Measurements from ENCODE around the gene FXYD5. TPM values are rescaled to one million over a fixed set of nuclear protein-coding genes. Genes with fewer than 3 reads are reported as not detected.

FXYD5 gene
- total RNA-seq, 1 experiment from 2014 or later: 33.6 TPM

DNA sequence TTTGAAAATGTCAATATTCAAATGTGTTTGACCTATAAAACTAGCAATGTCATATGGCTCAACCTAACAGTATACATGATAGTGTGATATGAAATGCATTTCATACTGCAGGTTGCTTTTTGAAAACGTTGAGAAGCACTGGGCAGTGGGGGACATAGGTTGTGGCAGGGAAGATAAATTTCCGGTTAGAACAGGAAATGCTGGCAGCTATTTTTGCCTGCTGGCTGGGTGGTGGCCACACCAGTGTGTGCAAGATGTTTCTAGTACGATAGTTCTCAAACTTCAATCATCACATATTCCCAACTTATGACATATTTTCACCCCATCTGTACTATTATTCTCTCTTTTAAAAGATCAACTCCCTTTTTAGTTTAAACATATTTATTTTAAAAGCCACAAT, 17.2 kb downstream of the FXYD5 start:
- no peaks in the 10 kb centered on the region for H3K27me3 ChIP-seq (ENCODE audit: control insufficient read depth, insufficient read depth, low read length)
- ChIA-PET CTCF (interaction anchor here (1.0 kb wide), 1 partner anchor 36 kb away, joined by 3 read pairs; no protein-coding TSS in a partner anchor), POLR2A (no interaction called here)
- H3K4me3 ChIP-seq (ENCODE audit: low read depth in 2 of 2, low read length in 2 of 2): no peak overlapping the region
- no peak for DNase-seq (ENCODE audit: low read depth, low spot score)
- H3K27ac ChIP-seq (ENCODE audit: low read length): no peak overlapping the region
- BruUV-seq (replicated peaks): no TSS peak
- H3K9me3 ChIP-seq (ENCODE audit: control insufficient read depth, insufficient read depth, low read depth, low read length): peaks cover 4% of the 10 kb centered on the region; the same call in 1 of the 2 replicates
- no peaks in the 10 kb centered on the region for H3K36me3 ChIP-seq (ENCODE audit: control insufficient read depth, insufficient read depth, low read length)
- intact Hi-C loops (cut with micrococcal nuclease; ENCODE audit: unreplicated experiment): no loop called here
- no peak for TF ChIP-seq TCF7L2 (IDR thresholded peaks at IDR 0.05; ENCODE audit: low read depth, low read length)
- no peak for TF ChIP-seq REST (IDR thresholded peaks at IDR 0.05; ENCODE audit: insufficient read depth in 1 of 2, low read depth in 2 of 2, low read length in 1 of 2)
- no peak for TF ChIP-seq SIN3A (IDR thresholded peaks at IDR 0.05; ENCODE audit: borderline replicate concordance, insufficient read depth, low read depth, low read length)
- no peak for TF ChIP-seq POLR2AphosphoS5 (IDR thresholded peaks at IDR 0.05; ENCODE audit: low read depth, low read length)
- TF ChIP-seq CTCF (IDR thresholded peaks at IDR 0.05): no peak
- no peaks in the 10 kb centered on the region for H3K4me1 ChIP-seq (ENCODE audit: control insufficient read depth, insufficient read depth, low read length)
- ATAC-seq: no peak
- in situ Hi-C loops (cut with HindIII; ENCODE audit: low pct_unique_long_range_greater_than_20kb, low sequenced_read_pairs): no loop called here

GRCh38 chr19:35174226-35174625, 19.7 kb downstream of the FXYD5 start:
- CTCF ChIA-PET: no interaction called here
- DNase-seq (ENCODE audit: low read depth, low spot score) (no peak), ATAC-seq (no peak)
- in situ Hi-C loops (cut with HindIII; ENCODE audit: low pct_unique_long_range_greater_than_20kb, low sequenced_read_pairs) (no loop called here), intact Hi-C loops (cut with micrococcal nuclease; ENCODE audit: unreplicated experiment) (no loop called here)
- Histone ChIP-seq H3K4me3 (ENCODE audit: low read depth in 2 of 2, low read length in 2 of 2) (no peak overlapping the region), H3K27me3 (ENCODE audit: control insufficient read depth, insufficient read depth, low read length) (0 out of 2 replicates have a peak, but pooled peaks cover 2% of the 10 kb centered on the region), H3K36me3 (ENCODE audit: control insufficient read depth, insufficient read depth, low read length) (no peaks in the 10 kb centered on the region), H3K27ac (ENCODE audit: low read length) (no peak overlapping the region), H3K9me3 (ENCODE audit: control insufficient read depth, insufficient read depth, low read depth, low read length) (no peaks in the 10 kb centered on the region), H3K4me1 (ENCODE audit: control insufficient read depth, insufficient read depth, low read length) (no peaks in the 10 kb centered on the region)
- POLR2A ChIA-PET: no interaction called here
- TF ChIP-seq REST (IDR thresholded peaks at IDR 0.05; ENCODE audit: insufficient read depth in 1 of 2, low read depth in 2 of 2, low read length in 1 of 2): no peak
- no peak for TF ChIP-seq POLR2AphosphoS5 (IDR thresholded peaks at IDR 0.05; ENCODE audit: low read depth, low read length)
- TF ChIP-seq SIN3A (IDR thresholded peaks at IDR 0.05; ENCODE audit: borderline replicate concordance, insufficient read depth, low read depth, low read length): no peak
- BruUV-seq (replicated peaks): no TSS peak
